Measurements from ENCODE around the gene ADM5. TPM values are rescaled to one million over a fixed set of nuclear protein-coding genes. Genes with fewer than 3 reads are reported as not detected.

Gene ADM5
- total RNA-seq, 2 donors from 2014 or later: 1.6 TPM; not detected in 1

DNA sequence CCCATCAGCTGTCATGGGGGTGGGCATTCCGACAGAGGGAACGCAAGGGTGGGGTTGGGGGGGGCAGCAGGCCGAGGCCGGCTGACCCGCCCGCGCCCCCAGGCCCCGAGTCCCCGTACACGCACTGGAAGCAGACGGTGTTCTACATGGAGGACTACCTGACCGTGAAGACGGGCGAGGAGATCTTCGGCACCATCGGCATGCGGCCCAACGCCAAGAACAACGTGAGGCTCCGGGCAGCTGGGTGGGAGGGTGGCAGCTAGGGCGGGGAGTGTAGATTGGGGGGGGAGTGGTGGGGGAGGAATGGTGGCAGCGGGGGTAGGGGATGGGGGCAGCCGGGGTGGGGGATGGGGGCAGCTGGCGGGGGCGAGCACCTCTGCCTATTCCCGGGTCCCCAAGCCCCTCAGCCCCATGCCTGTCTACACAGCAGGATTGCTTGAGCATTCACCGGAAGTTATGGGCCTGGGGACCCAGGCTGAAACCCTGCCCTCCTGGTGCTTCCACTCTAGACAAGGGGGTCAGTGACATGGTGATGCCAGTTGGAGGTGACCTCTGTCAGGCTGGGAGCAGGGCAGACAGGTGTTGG, 2.8 kb upstream of the ADM5 start:
- ATAC-seq: no peak
- intact Hi-C loops (cut with DNase I): no loop called here
- no peak for DNase-seq
- Histone ChIP-seq H3K4me1 (peaks cover 30% of the 10 kb centered on the region), H3K27ac (no peak overlapping the region), H3K9me3 (no peaks in the 10 kb centered on the region), H3K4me3 (no peak overlapping the region), H3K27me3 (no peaks in the 10 kb centered on the region), H3K36me3 (replicated peaks in 1 of 2; ENCODE audit: insufficient read depth in 1 of 2, low read depth in 2 of 2) (peaks cover 6 to 21% of the 10 kb centered on the region in 2 donors)
- TF ChIP-seq POLR2A (IDR thresholded peaks at IDR 0.05) (no peak), CTCF (IDR thresholded peaks at IDR 0.05) (no peak)
- 86 to 93% methylated on average over 11 to 17 of the region's 27 CpGs for WGBS, 2 donors

GRCh38 chr19:49687150-49687549, 2.2 kb upstream of the ADM5 start:
- intact Hi-C loops (cut with DNase I): no loop called here
- 67 to 92% methylated on average over 10 to 11 of the region's 12 CpGs for WGBS, 2 donors
- no peak for DNase-seq
- H3K27me3 ChIP-seq: no peaks in the 10 kb centered on the region
- no peaks in the 10 kb centered on the region for H3K9me3 ChIP-seq
- peaks cover 2 to 16% of the 10 kb centered on the region in 2 donors for H3K36me3 ChIP-seq (replicated peaks in 1 of 2; ENCODE audit: insufficient read depth in 1 of 2, low read depth in 2 of 2)
- no peak for ATAC-seq
- TF ChIP-seq CTCF (IDR thresholded peaks at IDR 0.05) (no peak), POLR2A (IDR thresholded peaks at IDR 0.05) (no peak)
- H3K27ac ChIP-seq: no peak overlapping the region
- H3K4me1 ChIP-seq: peaks cover 33% of the 10 kb centered on the region
- no peak overlapping the region for H3K4me3 ChIP-seq

- no peak for TF ChIP-seq CTCF (IDR thresholded peaks at IDR 0.05)
- TF ChIP-seq POLR2A (IDR thresholded peaks at IDR 0.05): no peak
- Histone ChIP-seq H3K9me3 (no peaks in the 10 kb centered on the region), H3K27me3 (no peaks in the 10 kb centered on the region), H3K36me3 (replicated peaks in 1 of 2; ENCODE audit: insufficient read depth in 1 of 2, low read depth in 2 of 2) (peaks cover 0 to 13% of the 10 kb centered on the region in 2 donors), H3K27ac (peak overlapping the region in 1 of 4 donors; percentile 1), H3K4me1 (peaks cover 33% of the 10 kb centered on the region), H3K4me3 (no peak overlapping the region)
- ATAC-seq (no peak), DNase-seq (no peak)
- WGBS, 2 donors: 70 to 82% methylated on average over 13 to 24 of the region's 26 CpGs
- intact Hi-C loops (cut with DNase I): no loop called here
Observed at GRCh38 chr19:49687566-49688316, 1.7 kb upstream of the ADM5 start.

GRCh38 chr19:49688531-49689132, 762 bp upstream of the ADM5 start:
- peak overlapping the region in 1 of 4 donors; percentile 1 for H3K27ac ChIP-seq
- no peak for ATAC-seq

More at GRCh38 chr19:49688531-49689132, 762 bp upstream of the ADM5 start:
- 77 to 80% methylated on average over 10 to 12 of the region's 12 CpGs for WGBS, 2 donors
- H3K9me3 ChIP-seq: no peaks in the 10 kb centered on the region
- no peak for TF ChIP-seq CTCF (IDR thresholded peaks at IDR 0.05)
- TF ChIP-seq POLR2A (IDR thresholded peaks at IDR 0.05): no peak
- H3K4me3 ChIP-seq: no peak overlapping the region
- no peaks in the 10 kb centered on the region for H3K27me3 ChIP-seq
- peaks cover 0 to 11% of the 10 kb centered on the region in 2 donors for H3K36me3 ChIP-seq (replicated peaks in 1 of 2; ENCODE audit: insufficient read depth in 1 of 2, low read depth in 2 of 2)
- peaks cover 33% of the 10 kb centered on the region for H3K4me1 ChIP-seq
- intact Hi-C loops (cut with DNase I): no loop called here
- DNase-seq: no peak
